Measurements from ENCODE around the gene BLTP3A.
A peak's percentile ranks its signal among the peaks of the same experiment; 100 is the strongest.
"Not testable (repeated sequence)": the region's sequence is repeated elsewhere in the genome, so short reads cannot be mapped to it uniquely, and the experiment has no call there.

The BLTP3A gene

GRCh38 chr6:34773916-34774315, 18.0 kb upstream of the BLTP3A start:
- TF ChIP-seq ZNF8 (CRISPR knock-in tag; IDR thresholded peaks at IDR 0.05), result no peak
- TF ChIP-seq, protein P1, sequence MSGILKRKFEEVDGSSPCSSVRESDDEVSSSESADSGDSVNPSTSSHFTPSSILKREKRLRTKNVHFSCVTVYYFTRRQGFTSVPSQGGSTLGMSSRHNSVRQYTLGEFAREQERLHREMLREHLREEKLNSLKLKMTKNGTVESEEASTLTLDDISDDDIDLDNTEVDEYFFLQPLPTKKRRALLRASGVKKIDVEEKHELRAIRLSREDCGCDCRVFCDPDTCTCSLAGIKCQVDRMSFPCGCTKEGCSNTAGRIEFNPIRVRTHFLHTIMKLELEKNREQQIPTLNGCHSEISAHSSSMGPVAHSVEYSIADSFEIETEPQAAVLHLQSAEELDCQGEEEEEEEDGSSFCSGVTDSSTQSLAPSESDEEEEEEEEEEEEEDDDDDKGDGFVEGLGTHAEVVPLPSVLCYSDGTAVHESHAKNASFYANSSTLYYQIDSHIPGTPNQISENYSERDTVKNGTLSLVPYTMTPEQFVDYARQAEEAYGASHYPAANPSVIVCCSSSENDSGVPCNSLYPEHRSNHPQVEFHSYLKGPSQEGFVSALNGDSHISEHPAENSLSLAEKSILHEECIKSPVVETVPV (CRISPR knock-in tag; IDR thresholded peaks at IDR 0.05), result no peak
- no peak for TF ChIP-seq SNAI2 (CRISPR knock-in tag; IDR thresholded peaks at IDR 0.05)
- TF ChIP-seq TOX (CRISPR knock-in tag; IDR thresholded peaks at IDR 0.05; ENCODE audit: borderline replicate concordance), result no peak
- TF ChIP-seq TCF4 (CRISPR knock-in tag; IDR thresholded peaks at IDR 0.05; ENCODE audit: borderline replicate concordance), result no peak
- TF ChIP-seq CSDC2 (CRISPR knock-in tag; IDR thresholded peaks at IDR 0.05), result no peak
- TF ChIP-seq ZFP30 (CRISPR knock-in tag; IDR thresholded peaks at IDR 0.05), result no peak
- no peak for TF ChIP-seq ARNTL (CRISPR knock-in tag; IDR thresholded peaks at IDR 0.05; ENCODE audit: borderline replicate concordance, low read depth)
- TF ChIP-seq, protein P2, sequence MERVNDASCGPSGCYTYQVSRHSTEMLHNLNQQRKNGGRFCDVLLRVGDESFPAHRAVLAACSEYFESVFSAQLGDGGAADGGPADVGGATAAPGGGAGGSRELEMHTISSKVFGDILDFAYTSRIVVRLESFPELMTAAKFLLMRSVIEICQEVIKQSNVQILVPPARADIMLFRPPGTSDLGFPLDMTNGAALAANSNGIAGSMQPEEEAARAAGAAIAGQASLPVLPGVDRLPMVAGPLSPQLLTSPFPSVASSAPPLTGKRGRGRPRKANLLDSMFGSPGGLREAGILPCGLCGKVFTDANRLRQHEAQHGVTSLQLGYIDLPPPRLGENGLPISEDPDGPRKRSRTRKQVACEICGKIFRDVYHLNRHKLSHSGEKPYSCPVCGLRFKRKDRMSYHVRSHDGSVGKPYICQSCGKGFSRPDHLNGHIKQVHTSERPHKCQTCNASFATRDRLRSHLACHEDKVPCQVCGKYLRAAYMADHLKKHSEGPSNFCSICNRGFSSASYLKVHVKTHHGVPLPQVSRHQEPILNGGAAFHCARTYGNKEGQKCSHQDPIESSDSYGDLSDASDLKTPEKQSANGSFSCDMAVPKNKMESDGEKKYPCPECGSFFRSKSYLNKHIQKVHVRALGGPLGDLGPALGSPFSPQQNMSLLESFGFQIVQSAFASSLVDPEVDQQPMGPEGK (CRISPR knock-in tag; IDR thresholded peaks at IDR 0.05; ENCODE audit: borderline replicate concordance), result no peak
- no peak for TF ChIP-seq RARB (CRISPR knock-in tag; IDR thresholded peaks at IDR 0.05)
- no peak for TF ChIP-seq OSR1 (CRISPR knock-in tag; IDR thresholded peaks at IDR 0.05)
- TF ChIP-seq ISL1 (CRISPR knock-in tag; IDR thresholded peaks at IDR 0.05), result no peak
- no peak for TF ChIP-seq ZNF565 (CRISPR knock-in tag; conservative IDR thresholded peaks at IDR 0.05; ENCODE audit: low read depth)
- TF ChIP-seq PPARA (CRISPR knock-in tag; IDR thresholded peaks at IDR 0.05; ENCODE audit: borderline replicate concordance), result no peak
- no peak for TF ChIP-seq ZC3H10 (CRISPR knock-in tag; IDR thresholded peaks at IDR 0.05)
- TF ChIP-seq CREB5 (CRISPR knock-in tag; IDR thresholded peaks at IDR 0.05; ENCODE audit: low read depth), result no peak
- no peak for ATAC-seq

GRCh38 chr6:34774967-34775366, 16.9 kb upstream of the BLTP3A start:
- no peak for TF ChIP-seq ZNF8 (CRISPR knock-in tag; IDR thresholded peaks at IDR 0.05)
- ATAC-seq, result no peak

- ATAC-seq, result not testable (repeated sequence)
Measured at GRCh38 chr6:34785375-34785774, 6.5 kb upstream of the BLTP3A start.

- not testable (repeated sequence) for ATAC-seq
Measured at GRCh38 chr6:34787152-34787551, 4.7 kb upstream of the BLTP3A start.

- no peak for ATAC-seq
- TF ChIP-seq RARB (CRISPR knock-in tag; IDR thresholded peaks at IDR 0.05) (no peak), ZNF8 (CRISPR knock-in tag; IDR thresholded peaks at IDR 0.05) (peak; percentile 95)
Measured at GRCh38 chr6:34788111-34788510, 3.8 kb upstream of the BLTP3A start.

DNA sequence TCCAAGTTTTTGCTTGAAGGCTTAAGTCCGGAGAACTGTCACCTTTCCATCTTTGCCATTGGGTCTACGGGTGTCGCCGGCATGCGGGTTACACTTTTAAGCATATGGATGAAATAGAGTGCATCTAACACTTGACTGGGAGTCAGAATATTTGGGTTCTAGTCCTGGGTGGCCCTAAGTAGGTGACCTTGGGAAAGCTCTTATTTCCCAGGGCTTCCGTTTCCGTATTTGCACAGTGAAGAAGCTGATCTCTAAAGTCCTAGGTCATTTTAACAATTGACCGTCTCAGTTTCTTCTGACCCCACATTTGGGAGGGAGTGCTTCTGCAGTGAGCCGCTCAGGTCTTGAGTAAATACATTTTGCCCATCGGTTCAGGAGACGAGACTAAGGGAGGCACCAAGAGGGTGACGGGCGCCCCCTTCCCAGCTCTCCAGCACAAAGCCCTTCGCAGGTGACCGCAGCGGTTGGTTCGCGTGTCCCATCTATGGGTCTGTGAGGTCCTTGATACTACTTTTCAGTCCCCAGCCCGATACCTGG, 651 bp upstream of the BLTP3A start:
- TF ChIP-seq CSDC2 (CRISPR knock-in tag; IDR thresholded peaks at IDR 0.05) (no peak), CREB5 (CRISPR knock-in tag; IDR thresholded peaks at IDR 0.05; ENCODE audit: low read depth) (no peak)
- TF ChIP-seq, protein P1 (CRISPR knock-in tag; IDR thresholded peaks at IDR 0.05), result no peak
- peak; percentile 53 for ATAC-seq
